Breast epithelium (tissue), 3 donors: Measurements from ENCODE around the gene TMEM121.

Experiments
- CTCF ChIP-seq, 3 donors: fragments of 450-650 bp; IDR thresholded peaks; one replicate each; pipeline ENCODE4 v1.5.1; 2016 to 2017; ENCODE audit warnings: antibody characterized with exemption in 3 of 3, mild to moderate bottlenecking in 3 of 3, moderate library complexity in 3 of 3
- POLR2AphosphoS5 ChIP-seq, 3 donors: sonication (generic); formaldehyde crosslinking; IDR thresholded peaks; one replicate each; pipeline ENCODE4 v1.6.1; 2017; ENCODE audit warnings: antibody characterized with exemption in 3 of 3

- no peak for TF ChIP-seq POLR2AphosphoS5 (IDR thresholded peaks at IDR 0.05)
- TF ChIP-seq CTCF (IDR thresholded peaks at IDR 0.05) = no peak
Observed at GRCh38 chr14:105547741-105548169, 21.4 kb downstream of the TMEM121 start.
